ENCODE measurements around the gene CHST2.
A peak's percentile ranks its signal among the peaks of the same experiment; 100 is the strongest.

CHST2 gene

GRCh38 chr3:143134471-143134870, 14.9 kb downstream of the CHST2 start:
- no peak for DNase-seq (ENCODE audit: low read depth)

DNA sequence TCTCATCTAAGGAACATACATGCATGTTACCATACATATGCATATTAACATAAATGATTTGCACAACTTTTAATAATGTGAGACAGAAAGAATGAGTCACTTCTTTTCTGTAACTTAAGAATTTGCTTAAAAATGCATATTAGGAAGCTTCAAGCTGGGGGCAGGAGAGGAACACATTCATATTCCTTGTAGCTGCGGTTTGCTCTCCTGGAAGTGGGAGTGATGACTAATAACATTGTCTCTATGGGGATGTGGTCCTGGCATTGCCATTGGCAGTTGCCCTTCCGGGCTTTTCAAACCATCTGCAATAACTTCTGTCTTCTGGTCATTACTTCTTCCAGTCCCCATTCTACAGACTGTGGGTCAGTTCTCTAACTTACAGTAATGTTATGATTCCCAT, 15.6 kb downstream of the CHST2 start:
- peak; percentile 95 for DNase-seq (ENCODE audit: low read depth)

- no peak for DNase-seq (ENCODE audit: low read depth)
Measured at GRCh38 chr3:143137435-143138036, 18.0 kb downstream of the CHST2 start.

- DNase-seq (ENCODE audit: low read depth): no peak
Measured at GRCh38 chr3:143138953-143139352, 19.4 kb downstream of the CHST2 start.

- peak; percentile 27 for DNase-seq (ENCODE audit: low read depth)
Measured at GRCh38 chr3:143139762-143140161, 20.2 kb downstream of the CHST2 start.

- no peak for DNase-seq (ENCODE audit: low read depth)
Measured at GRCh38 chr3:143140550-143140949, 21.0 kb downstream of the CHST2 start.

GRCh38 chr3:143142354-143142753, 22.8 kb downstream of the CHST2 start:
- DNase-seq (ENCODE audit: low read depth): no peak

- no peak for DNase-seq (ENCODE audit: low read depth)
Measured at GRCh38 chr3:143145906-143146305, 26.3 kb downstream of the CHST2 start.

- DNase-seq (ENCODE audit: low read depth): peak; percentile 49
Measured at GRCh38 chr3:143146486-143147274, 27.1 kb downstream of the CHST2 start.

DNA sequence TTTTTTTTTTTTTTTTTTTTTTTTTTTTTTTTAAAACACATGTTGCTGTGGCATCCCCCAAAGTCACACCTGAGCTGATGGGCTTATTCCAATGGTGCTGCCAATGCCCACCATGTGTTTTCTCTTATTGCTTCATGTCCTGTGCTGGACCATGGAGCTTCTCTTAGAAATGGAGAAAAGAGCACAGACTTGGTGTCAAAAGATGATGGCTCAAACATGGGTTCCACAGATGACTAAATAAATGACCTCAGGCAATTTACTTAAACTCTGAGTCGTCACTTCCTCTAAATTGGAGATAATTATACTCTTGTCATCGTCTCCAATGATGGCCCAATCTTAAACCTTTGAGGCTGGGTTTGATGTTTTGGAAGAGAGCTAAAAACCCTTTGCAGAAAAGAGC, 28.1 kb downstream of the CHST2 start:
- DNase-seq (ENCODE audit: low read depth): no peak

DNA sequence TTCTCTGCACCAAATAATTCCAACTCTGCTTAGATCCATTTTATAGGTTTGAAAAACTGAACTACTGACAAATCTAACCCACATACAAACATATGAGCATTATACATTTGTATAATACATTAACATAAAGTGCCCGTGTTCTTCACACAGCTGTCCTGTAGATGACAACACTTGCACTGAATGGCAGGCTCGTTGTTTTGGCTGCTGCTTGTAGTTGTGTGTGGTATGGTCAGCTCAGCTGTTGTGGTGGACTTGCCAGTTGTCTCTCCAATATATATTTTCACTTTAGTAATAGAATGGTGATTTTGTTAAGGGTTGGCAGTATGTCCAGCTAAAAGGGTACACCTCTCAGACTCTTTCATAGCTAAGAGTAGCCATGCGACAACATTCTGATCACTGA, 30.5 kb downstream of the CHST2 start:
- DNase-seq (ENCODE audit: low read depth): no peak

GRCh38 chr3:143151004-143151731, 31.6 kb downstream of the CHST2 start:
- peak; percentile 82 for DNase-seq (ENCODE audit: low read depth)

GRCh38 chr3:143152043-143152442, 32.5 kb downstream of the CHST2 start:
- no peak for DNase-seq (ENCODE audit: low read depth)

- no peak for DNase-seq (ENCODE audit: low read depth)
Measured at GRCh38 chr3:143155756-143156155, 36.2 kb downstream of the CHST2 start.

DNA sequence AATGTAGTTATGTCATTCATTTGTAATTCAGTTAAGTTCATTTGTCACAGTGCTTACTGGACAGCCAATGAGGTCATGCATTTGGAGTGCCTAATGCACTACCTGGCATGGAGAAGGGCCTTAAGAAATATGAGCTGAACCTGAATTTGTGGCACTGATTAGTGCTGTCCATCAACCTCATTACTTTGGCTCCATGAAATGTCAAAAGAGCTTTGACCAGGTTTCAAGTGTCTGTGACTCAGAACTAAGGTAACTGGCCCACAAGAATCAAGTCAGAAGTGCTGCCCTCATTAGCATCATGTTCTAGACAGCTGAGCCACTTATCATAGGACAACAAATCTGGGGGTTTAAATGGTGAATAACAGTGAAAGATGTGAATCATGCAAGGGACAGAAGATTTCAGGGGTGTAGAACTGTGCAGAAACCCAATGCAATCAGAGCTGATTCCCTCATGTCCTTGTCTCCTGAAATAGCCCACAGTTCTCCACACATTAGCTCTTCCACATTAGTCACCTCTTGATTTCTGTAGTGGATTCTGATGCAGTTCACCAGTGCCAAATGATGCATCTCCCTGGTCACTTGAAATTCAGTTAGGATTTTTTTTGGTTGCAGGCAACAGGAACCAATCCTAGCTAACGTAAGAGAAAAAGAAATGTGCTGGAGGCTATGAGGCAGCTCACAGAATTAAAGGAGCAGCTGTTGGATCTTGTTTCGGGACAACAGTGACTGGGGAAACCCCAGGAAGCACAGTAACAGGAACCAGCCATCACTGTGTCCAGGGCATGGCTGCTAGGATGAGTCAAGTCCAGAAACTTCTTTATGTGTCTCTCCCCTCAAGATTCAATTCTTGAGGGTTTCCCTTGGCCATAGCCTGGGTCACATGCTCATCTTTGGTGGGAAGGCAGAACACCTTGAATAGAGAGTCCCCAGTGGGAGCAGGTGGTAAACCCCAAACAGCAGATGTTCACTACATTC, 38.7 kb downstream of the CHST2 start:
- DNase-seq (ENCODE audit: low read depth): peak; percentile 56

DNA sequence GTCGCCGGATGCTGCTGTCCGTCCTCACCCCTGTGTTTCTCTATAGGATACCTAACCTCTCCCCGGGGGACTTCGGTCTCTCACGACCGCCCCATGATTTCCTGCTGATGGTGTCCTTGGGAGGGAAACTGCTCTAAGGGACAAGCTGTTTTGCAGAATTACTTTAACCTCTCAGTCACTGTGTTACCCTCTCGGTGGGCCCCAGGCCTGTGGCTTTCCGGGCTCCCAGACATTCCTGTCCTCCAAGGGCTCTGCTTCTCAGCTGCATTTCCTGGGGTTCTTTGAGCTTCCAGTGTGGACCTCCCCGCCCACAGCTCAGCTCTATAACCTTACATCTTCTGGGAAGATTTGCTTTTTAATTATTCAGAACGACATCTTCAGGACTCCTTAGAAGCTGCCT, 40.9 kb downstream of the CHST2 start:
- no peak for DNase-seq (ENCODE audit: low read depth)

GRCh38 chr3:143163562-143164100, 44.1 kb downstream of the CHST2 start:
- no peak for DNase-seq (ENCODE audit: low read depth)

DNA sequence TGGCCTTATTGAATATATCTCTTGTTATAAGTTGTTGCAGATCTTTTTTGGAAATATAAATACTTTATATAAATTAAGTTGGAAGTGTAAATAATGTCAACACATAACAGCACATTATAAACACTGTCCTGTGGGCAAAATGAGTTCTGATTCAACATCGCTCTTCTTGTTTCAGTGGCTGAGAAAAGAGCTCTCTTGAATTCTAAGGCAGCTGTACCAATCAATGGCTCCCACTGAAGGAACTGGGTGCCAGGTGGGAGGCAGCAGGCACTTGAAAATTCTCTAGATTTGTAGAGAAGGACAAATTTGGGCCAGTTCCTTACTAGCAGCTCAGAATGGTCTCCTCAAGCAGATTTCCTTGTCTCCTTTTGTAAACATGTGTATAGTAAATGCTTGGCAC, 45.6 kb downstream of the CHST2 start:
- DNase-seq (ENCODE audit: low read depth): no peak

- peak; percentile 27 for DNase-seq (ENCODE audit: low read depth)
Measured at GRCh38 chr3:143165612-143166285, 46.2 kb downstream of the CHST2 start.

GRCh38 chr3:143166376-143166775, 46.8 kb downstream of the CHST2 start:
- DNase-seq (ENCODE audit: low read depth): no peak
